PC-3 (cell line): ENCODE data around the gene POU4F1.

ENCODE experiments used
- CTCF ChIP-seq: fragments of 300-600 bp; sonication (generic); conservative IDR thresholded peaks from 2 replicates; pipeline ENCODE4 v1.5.1; 2017; ENCODE audit warnings: antibody characterized with exemption, low read depth, mild to moderate bottlenecking, low read length
- EZH2phosphoT487 ChIP-seq: fragments of 300-600 bp; sonication (generic); IDR thresholded peaks from 2 replicates; pipeline ENCODE4 v1.6.1; 2018; ENCODE audit warnings: mild to moderate bottlenecking, antibody characterized with exemption, low read length, borderline replicate concordance

GRCh38 chr13:78603240-78603957 lies at the start of gene POU4F1:
- TF ChIP-seq CTCF (no peak), EZH2phosphoT487 (no peak)
